ENCODE measurements around the gene ANKRD55.

ANKRD55 gene

GRCh38 chr5:56144211-56144610, 88.9 kb downstream of the ANKRD55 start:
- TF ChIP-seq, protein P1, sequence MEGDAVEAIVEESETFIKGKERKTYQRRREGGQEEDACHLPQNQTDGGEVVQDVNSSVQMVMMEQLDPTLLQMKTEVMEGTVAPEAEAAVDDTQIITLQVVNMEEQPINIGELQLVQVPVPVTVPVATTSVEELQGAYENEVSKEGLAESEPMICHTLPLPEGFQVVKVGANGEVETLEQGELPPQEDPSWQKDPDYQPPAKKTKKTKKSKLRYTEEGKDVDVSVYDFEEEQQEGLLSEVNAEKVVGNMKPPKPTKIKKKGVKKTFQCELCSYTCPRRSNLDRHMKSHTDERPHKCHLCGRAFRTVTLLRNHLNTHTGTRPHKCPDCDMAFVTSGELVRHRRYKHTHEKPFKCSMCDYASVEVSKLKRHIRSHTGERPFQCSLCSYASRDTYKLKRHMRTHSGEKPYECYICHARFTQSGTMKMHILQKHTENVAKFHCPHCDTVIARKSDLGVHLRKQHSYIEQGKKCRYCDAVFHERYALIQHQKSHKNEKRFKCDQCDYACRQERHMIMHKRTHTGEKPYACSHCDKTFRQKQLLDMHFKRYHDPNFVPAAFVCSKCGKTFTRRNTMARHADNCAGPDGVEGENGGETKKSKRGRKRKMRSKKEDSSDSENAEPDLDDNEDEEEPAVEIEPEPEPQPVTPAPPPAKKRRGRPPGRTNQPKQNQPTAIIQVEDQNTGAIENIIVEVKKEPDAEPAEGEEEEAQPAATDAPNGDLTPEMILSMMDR (IDR thresholded peaks at IDR 0.05; ENCODE audit: low read depth, low read length, missing control alignments) = no peak
- in situ Hi-C loops (cut with HindIII; ENCODE audit: low sequenced_read_pairs) = no loop called here
- no peak overlapping the region for H3K4me3 ChIP-seq (ENCODE audit: low read depth, low read length)
- no peak for DNase-seq (ENCODE audit: low read depth)

DNA sequence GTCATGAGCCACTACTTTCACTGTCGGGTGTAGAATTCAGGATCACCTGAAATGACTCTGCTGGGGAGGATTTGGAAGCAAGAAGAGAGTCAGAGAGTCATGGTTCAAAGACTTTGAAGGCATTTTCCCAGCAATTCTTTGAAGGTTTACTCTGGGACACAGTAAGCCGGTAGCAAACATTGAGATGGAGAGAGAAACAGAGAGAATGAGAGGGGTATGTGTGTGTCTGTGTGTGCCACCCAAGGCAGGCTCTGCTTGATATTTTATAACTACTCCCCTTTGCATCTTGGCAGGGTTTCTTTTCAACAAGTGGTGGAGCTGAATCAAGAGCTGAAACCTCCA, 89.8 kb downstream of the ANKRD55 start:
- in situ Hi-C loops (cut with HindIII; ENCODE audit: low sequenced_read_pairs) = no loop called here
- no peak overlapping the region for H3K4me3 ChIP-seq (ENCODE audit: low read depth, low read length)
- TF ChIP-seq, protein P1 (IDR thresholded peaks at IDR 0.05; ENCODE audit: low read depth, low read length, missing control alignments) = no peak
- DNase-seq (ENCODE audit: low read depth) = no peak

GRCh38 chr5:56142614-56143372, 90.3 kb downstream of the ANKRD55 start:
- in situ Hi-C loops (cut with HindIII; ENCODE audit: low sequenced_read_pairs) = no loop called here
- H3K4me3 ChIP-seq (ENCODE audit: low read depth, low read length) = no peak overlapping the region
- no peak for DNase-seq (ENCODE audit: low read depth)

DNA sequence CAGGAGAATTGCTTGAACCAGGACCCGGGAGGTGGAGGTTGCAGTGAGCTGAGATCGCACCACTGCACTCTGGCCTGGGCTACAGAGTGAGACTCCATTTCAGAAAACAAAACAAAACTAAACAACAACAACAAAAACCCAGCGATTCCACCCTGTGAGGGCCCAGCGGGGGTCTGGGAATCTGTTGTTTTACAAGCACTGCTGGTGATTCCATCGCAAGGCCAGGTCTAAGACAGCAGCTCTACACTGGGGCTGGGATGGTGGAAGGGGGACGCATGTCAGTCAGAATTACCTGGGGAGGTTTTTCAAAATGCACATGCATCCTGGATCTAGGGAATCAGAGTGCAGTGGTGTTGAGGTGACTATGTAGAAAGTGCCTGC, 90.9 kb downstream of the ANKRD55 start:
- in situ Hi-C loops (cut with HindIII; ENCODE audit: low sequenced_read_pairs) = no loop called here
- TF ChIP-seq, protein P1 (IDR thresholded peaks at IDR 0.05; ENCODE audit: low read depth, low read length, missing control alignments) = no peak
- DNase-seq (ENCODE audit: low read depth) = no peak
- no peak overlapping the region for H3K4me3 ChIP-seq (ENCODE audit: low read depth, low read length)

More at GRCh38 chr5:56142614-56143372, 90.3 kb downstream of the ANKRD55 start:
- TF ChIP-seq, protein P1 (IDR thresholded peaks at IDR 0.05; ENCODE audit: low read depth, low read length, missing control alignments) = no peak

DNA sequence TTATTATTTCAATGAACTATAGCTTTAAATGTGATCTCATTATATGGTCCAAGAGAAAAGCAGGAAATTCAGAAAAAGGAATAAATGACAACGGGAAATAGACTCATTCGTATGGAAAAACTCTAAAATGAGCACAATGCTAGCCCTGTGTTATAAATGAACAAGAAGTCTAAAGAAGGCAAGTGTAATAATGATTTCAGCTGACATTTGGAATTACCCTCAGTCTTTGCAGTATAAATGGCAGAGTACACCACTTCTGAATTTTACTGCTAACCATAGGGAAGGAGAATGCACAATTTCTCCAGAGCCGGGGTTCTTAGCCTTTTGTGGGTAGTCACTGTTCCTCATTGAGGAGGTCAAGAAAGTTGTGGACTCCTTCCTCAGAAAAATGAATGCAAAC, 93.1 kb downstream of the ANKRD55 start:
- DNase-seq (ENCODE audit: low read depth) = no peak
- in situ Hi-C loops (cut with HindIII; ENCODE audit: low sequenced_read_pairs) = no loop called here
- no peak overlapping the region for H3K4me3 ChIP-seq (ENCODE audit: low read depth, low read length)
- TF ChIP-seq, protein P1 (IDR thresholded peaks at IDR 0.05; ENCODE audit: low read depth, low read length, missing control alignments) = no peak

DNA sequence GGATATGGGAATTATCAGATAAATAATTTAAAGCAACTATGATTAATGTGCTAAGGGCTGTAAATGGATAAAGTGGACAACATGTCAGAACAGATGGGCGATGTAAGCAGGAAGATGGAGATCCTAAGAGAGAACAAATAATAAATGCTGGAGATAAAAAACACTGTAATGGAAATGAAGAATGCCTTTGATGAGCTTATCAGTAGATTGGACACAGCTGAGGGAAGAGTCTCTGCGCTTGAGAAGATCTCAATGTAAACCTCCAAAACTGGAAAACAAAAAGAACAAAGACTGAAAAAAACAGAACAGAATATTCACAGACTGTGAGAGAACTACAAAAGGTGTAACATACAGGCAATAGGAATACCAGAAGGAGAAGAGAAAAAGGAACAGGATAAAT, 102.5 kb downstream of the ANKRD55 start:
- DNase-seq (ENCODE audit: low read depth) = no peak
- TF ChIP-seq, protein P1 (IDR thresholded peaks at IDR 0.05; ENCODE audit: low read depth, low read length, missing control alignments) = no peak
- H3K4me3 ChIP-seq (ENCODE audit: low read depth, low read length) = no peak overlapping the region
- in situ Hi-C loops (cut with HindIII; ENCODE audit: low sequenced_read_pairs) = no loop called here
